Fibroblast of villous mesenchyme (primary cell): Measurements from ENCODE around the gene NBAS. TPM values are rescaled to one million over a fixed set of nuclear protein-coding genes. Genes with fewer than 3 reads are reported as not detected.

ENCODE experiments used
- DNase-seq: peaks from one replicate; pipeline ENCODE4 v3.0.0-alpha.2; 2010; ENCODE audit warnings: low read depth
- H3K4me3 ChIP-seq: 2 replicates; pipeline ENCODE4 v1.5.1; 2011; ENCODE audit warnings: low read depth, mild to moderate bottlenecking, low read length
- CTCF ChIP-seq: IDR thresholded peaks from 2 replicates; pipeline ENCODE4 v1.5.1; 2012; ENCODE audit warnings: low read depth, mild to moderate bottlenecking, low read length; ENCODE audit not compliant: insufficient read depth
- total RNA-seq: library from RNA; depleted of rRNA; stranded (reverse); fragments of >200 nt; gene quantifications from 2 replicates; pipeline ENCODE4 v1.2.3, GENCODE V29; 2012

NBAS gene
- total RNA-seq, 1 donor: 109 TPM

- no peak overlapping the region for H3K4me3 ChIP-seq
Measured at GRCh38 chr2:15367205-15367604, 193.9 kb downstream of the NBAS start.

GRCh38 chr2:15365411-15365810 is 195.7 kb downstream of the NBAS start:
- TF ChIP-seq CTCF: no peak
- no peak overlapping the region for H3K4me3 ChIP-seq
- DNase-seq: no peak

More at GRCh38 chr2:15367205-15367604, 193.9 kb downstream of the NBAS start:
- DNase-seq: no peak
- no peak for TF ChIP-seq CTCF

GRCh38 chr2:15364561-15364960 is 196.6 kb downstream of the NBAS start:
- TF ChIP-seq CTCF: no peak
- no peak for DNase-seq
- no peak overlapping the region for H3K4me3 ChIP-seq

GRCh38 chr2:15363734-15364133 is 197.4 kb downstream of the NBAS start:
- TF ChIP-seq CTCF: no peak
- H3K4me3 ChIP-seq: no peak overlapping the region
- DNase-seq: no peak

- TF ChIP-seq CTCF: no peak
- H3K4me3 ChIP-seq: no peak overlapping the region
- DNase-seq: peak; percentile 46
Measured at GRCh38 chr2:15363142-15363541, 198.0 kb downstream of the NBAS start.

GRCh38 chr2:15359716-15360531 is 201.2 kb downstream of the NBAS start:
- TF ChIP-seq CTCF: no peak
- DNase-seq: peak; percentile 82
- H3K4me3 ChIP-seq: no peak overlapping the region
